ENCODE results near the gene EBI3. TPM values are rescaled to one million over a fixed set of nuclear protein-coding genes. Genes with fewer than 3 reads are reported as not detected.

EBI3 gene
- polyA plus RNA-seq, 1 of the 3 experiments (the other 2 are of a cell fraction): 3.7 TPM

- H3K4me3 ChIP-seq (ENCODE audit: low read depth in 2 of 2, low read length in 1 of 2): no peak overlapping the region
- TF ChIP-seq MEF2A (IDR thresholded peaks at IDR 0.05; ENCODE audit: borderline replicate concordance, low read depth): no peak
- TF ChIP-seq PBX3 (IDR thresholded peaks at IDR 0.05): no peak
- TF ChIP-seq USF2 (IDR thresholded peaks at IDR 0.05; ENCODE audit: borderline replicate concordance, low read depth, low read length): no peak
- no peak for TF ChIP-seq MAX (IDR thresholded peaks at IDR 0.05; ENCODE audit: low read depth)
- TF ChIP-seq TCF12 (IDR thresholded peaks at IDR 0.05): no peak
- no peak for TF ChIP-seq TEAD4 (IDR thresholded peaks at IDR 0.05; ENCODE audit: borderline replicate concordance, insufficient read depth)
- no peak for TF ChIP-seq ELF1 (IDR thresholded peaks at IDR 0.05)
- no peak for TF ChIP-seq EP300 (IDR thresholded peaks at IDR 0.05; ENCODE audit: borderline replicate concordance in 1 of 2, low read depth in 1 of 2, low read length in 1 of 2)
- TF ChIP-seq SMC3 (IDR thresholded peaks at IDR 0.05; ENCODE audit: low read depth, low read length): no peak
- TF ChIP-seq RXRA (IDR thresholded peaks at IDR 0.05; ENCODE audit: borderline replicate concordance, low read depth): no peak
- no peak for TF ChIP-seq FOXM1 (IDR thresholded peaks at IDR 0.05; ENCODE audit: low read depth)
- TF ChIP-seq FOSL2 (IDR thresholded peaks at IDR 0.05; ENCODE audit: borderline replicate concordance, low read depth): no peak
- no peak for TF ChIP-seq MXI1 (IDR thresholded peaks at IDR 0.05; ENCODE audit: low read depth, low read length)
- TF ChIP-seq GATA2 (CRISPR knock-in tag; IDR thresholded peaks at IDR 0.05): no peak
- no peak for TF ChIP-seq NRF1 (IDR thresholded peaks at IDR 0.05; ENCODE audit: low read depth, low read length)
- no peak for TF ChIP-seq GABPA (IDR thresholded peaks at IDR 0.05; ENCODE audit: low read depth)
- no peak for TF ChIP-seq FOXJ3 (CRISPR knock-in tag; IDR thresholded peaks at IDR 0.05)
- no peak for TF ChIP-seq IRF3 (IDR thresholded peaks at IDR 0.05; ENCODE audit: low read depth, low read length)
- 51% methylated on average over 12 of the region's 15 CpGs for WGBS (ENCODE audit: low lambda C conversion rate)
- H3F3A ChIP-seq (replicated peaks; ENCODE audit: insufficient read depth): no peaks in the 10 kb centered on the region
- no peaks in the 10 kb centered on the region for H3K79me2 ChIP-seq (ENCODE audit: insufficient read depth)
- H4K20me1 ChIP-seq (ENCODE audit: insufficient read depth): no peaks in the 10 kb centered on the region
- H3K4me1 ChIP-seq (ENCODE audit: control insufficient read depth in 1 of 2, insufficient read depth in 2 of 2, low read depth in 1 of 2, low read length in 1 of 2): no peaks in the 10 kb centered on the region; a peak in 2 of 4 replicates
- H3K9me3 ChIP-seq: no peaks in the 10 kb centered on the region
- ChIA-PET POLR2A (no interaction called here), CTCF (interaction anchor here (1.1 to 1.3 kb wide), 2 partner anchors 8 to 10 kb away, joined by 3 to 7 read pairs; no protein-coding TSS in a partner anchor)
- DNase-seq: no peak
- H3K27me3 ChIP-seq (ENCODE audit: insufficient read depth): no peaks in the 10 kb centered on the region; the same call in 1 of the 2 replicates
- H3K9ac ChIP-seq: no peak overlapping the region
- H3K36me3 ChIP-seq (replicated peaks in 1 of 2; ENCODE audit: control insufficient read depth in 1 of 2, insufficient read depth in 2 of 2, low read length in 1 of 2): no peaks in the 10 kb centered on the region
- no peak overlapping the region for H3K27ac ChIP-seq (ENCODE audit: low read depth in 2 of 2, low read length in 1 of 2)
- H3K4me2 ChIP-seq: no peak overlapping the region
- H3K9me2 ChIP-seq: no peaks in the 10 kb centered on the region
- H2AFZ ChIP-seq (ENCODE audit: low read depth): no peak overlapping the region
Measured at GRCh38 chr19:4224470-4224869, 4.9 kb upstream of the EBI3 start.

All from SK-N-SH (cell line).